Measurements from ENCODE around the gene CRISPLD2. TPM values are rescaled to one million over a fixed set of nuclear protein-coding genes. Genes with fewer than 3 reads are reported as not detected.

CRISPLD2 gene
- total and polyA plus RNA-seq, 10 of the 15 experiments (the other 5 are each of a cell fraction or from before 2014, with no cell fraction given), result 0.03 to 0.30 (median 0.08) TPM; not detected in 5

DNA sequence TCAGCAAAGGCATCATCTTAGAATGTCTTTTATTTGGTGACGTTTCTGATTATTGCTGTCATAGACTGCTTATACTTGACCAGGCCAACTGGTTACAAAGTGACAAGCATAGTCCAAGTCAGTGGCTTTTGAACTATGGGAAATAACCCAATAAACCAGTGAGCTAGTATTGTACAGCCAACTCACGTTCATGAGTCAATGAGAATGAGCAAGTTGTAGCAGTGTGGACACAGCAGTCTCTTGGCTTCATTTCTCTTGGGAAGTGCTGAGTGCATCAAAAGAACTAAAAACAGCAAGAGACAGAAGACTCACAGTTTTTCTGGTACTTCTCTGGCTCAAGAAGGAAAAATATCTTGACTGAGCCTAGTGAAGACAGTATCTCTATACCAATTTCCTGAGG, 36.9 kb upstream of the CRISPLD2 start:
- Histone ChIP-seq H3K27ac (ENCODE audit: control insufficient read depth, insufficient read depth) (no peak overlapping the region), H2AFZ (ENCODE audit: control insufficient read depth, low read depth, low read length) (no peak overlapping the region), H3K9ac (ENCODE audit: control insufficient read depth, insufficient read depth, low read length) (no peak overlapping the region), H3K36me3 (ENCODE audit: control insufficient read depth in 2 of 2, insufficient read depth in 2 of 2, low read length in 1 of 2) (peaks cover 6 to 12% of the 10 kb centered on the region in 2 experiments; a peak in 3 of 4 replicates), H3K4me1 (ENCODE audit: control insufficient read depth, insufficient read depth, low read length) (no peaks in the 10 kb centered on the region), H3K4me3 (no peak overlapping the region), H4K20me1 (ENCODE audit: control insufficient read depth, insufficient read depth) (no peaks in the 10 kb centered on the region), H3K9me3 (replicated peaks; ENCODE audit: control insufficient read depth, insufficient read depth, low read length) (no peaks in the 10 kb centered on the region), H3K27me3 (replicated peaks in 1 of 2; ENCODE audit: control insufficient read depth in 2 of 2, insufficient read depth in 2 of 2, low read length in 1 of 2) (no peaks in the 10 kb centered on the region), H3K79me2 (ENCODE audit: control insufficient read depth, insufficient read depth, low read length) (no peaks in the 10 kb centered on the region), H3K4me2 (ENCODE audit: control insufficient read depth, insufficient read depth) (no peak overlapping the region)
- TF ChIP-seq POU2F2 (IDR thresholded peaks at IDR 0.05; ENCODE audit: borderline replicate concordance, low read depth, low read length), result no peak
- TF ChIP-seq MTA2 (IDR thresholded peaks at IDR 0.05; ENCODE audit: low read depth), result no peak
- TF ChIP-seq BMI1 (IDR thresholded peaks at IDR 0.05; ENCODE audit: borderline replicate concordance), result no peak
- TF ChIP-seq, protein P1, sequence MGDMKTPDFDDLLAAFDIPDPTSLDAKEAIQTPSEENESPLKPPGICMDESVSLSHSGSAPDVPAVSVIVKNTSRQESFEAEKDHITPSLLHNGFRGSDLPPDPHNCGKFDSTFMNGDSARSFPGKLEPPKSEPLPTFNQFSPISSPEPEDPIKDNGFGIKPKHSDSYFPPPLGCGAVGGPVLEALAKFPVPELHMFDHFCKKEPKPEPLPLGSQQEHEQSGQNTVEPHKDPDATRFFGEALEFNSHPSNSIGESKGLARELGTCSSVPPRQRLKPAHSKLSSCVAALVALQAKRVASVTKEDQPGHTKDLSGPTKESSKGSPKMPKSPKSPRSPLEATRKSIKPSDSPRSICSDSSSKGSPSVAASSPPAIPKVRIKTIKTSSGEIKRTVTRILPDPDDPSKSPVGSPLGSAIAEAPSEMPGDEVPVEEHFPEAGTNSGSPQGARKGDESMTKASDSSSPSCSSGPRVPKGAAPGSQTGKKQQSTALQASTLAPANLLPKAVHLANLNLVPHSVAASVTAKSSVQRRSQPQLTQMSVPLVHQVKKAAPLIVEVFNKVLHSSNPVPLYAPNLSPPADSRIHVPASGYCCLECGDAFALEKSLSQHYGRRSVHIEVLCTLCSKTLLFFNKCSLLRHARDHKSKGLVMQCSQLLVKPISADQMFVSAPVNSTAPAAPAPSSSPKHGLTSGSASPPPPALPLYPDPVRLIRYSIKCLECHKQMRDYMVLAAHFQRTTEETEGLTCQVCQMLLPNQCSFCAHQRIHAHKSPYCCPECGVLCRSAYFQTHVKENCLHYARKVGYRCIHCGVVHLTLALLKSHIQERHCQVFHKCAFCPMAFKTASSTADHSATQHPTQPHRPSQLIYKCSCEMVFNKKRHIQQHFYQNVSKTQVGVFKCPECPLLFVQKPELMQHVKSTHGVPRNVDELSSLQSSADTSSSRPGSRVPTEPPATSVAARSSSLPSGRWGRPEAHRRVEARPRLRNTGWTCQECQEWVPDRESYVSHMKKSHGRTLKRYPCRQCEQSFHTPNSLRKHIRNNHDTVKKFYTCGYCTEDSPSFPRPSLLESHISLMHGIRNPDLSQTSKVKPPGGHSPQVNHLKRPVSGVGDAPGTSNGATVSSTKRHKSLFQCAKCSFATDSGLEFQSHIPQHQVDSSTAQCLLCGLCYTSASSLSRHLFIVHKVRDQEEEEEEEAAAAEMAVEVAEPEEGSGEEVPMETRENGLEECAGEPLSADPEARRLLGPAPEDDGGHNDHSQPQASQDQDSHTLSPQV (IDR thresholded peaks at IDR 0.05), result no peak
- TF ChIP-seq CHD1 (IDR thresholded peaks at IDR 0.05; ENCODE audit: low read depth, low read length), result no peak
- no peak for TF ChIP-seq ZNF622 (IDR thresholded peaks at IDR 0.05)
- TF ChIP-seq FOXK2 (IDR thresholded peaks at IDR 0.05), result no peak
- TF ChIP-seq TCF7 (IDR thresholded peaks at IDR 0.05; ENCODE audit: borderline replicate concordance), result no peak
- TF ChIP-seq CREB1 (IDR thresholded peaks at IDR 0.05; ENCODE audit: low read depth), result no peak
- TF ChIP-seq, protein P2, sequence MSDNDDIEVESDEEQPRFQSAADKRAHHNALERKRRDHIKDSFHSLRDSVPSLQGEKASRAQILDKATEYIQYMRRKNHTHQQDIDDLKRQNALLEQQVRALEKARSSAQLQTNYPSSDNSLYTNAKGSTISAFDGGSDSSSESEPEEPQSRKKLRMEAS (IDR thresholded peaks at IDR 0.05; ENCODE audit: low read depth, low read length), result no peak
- TF ChIP-seq, protein P3, sequence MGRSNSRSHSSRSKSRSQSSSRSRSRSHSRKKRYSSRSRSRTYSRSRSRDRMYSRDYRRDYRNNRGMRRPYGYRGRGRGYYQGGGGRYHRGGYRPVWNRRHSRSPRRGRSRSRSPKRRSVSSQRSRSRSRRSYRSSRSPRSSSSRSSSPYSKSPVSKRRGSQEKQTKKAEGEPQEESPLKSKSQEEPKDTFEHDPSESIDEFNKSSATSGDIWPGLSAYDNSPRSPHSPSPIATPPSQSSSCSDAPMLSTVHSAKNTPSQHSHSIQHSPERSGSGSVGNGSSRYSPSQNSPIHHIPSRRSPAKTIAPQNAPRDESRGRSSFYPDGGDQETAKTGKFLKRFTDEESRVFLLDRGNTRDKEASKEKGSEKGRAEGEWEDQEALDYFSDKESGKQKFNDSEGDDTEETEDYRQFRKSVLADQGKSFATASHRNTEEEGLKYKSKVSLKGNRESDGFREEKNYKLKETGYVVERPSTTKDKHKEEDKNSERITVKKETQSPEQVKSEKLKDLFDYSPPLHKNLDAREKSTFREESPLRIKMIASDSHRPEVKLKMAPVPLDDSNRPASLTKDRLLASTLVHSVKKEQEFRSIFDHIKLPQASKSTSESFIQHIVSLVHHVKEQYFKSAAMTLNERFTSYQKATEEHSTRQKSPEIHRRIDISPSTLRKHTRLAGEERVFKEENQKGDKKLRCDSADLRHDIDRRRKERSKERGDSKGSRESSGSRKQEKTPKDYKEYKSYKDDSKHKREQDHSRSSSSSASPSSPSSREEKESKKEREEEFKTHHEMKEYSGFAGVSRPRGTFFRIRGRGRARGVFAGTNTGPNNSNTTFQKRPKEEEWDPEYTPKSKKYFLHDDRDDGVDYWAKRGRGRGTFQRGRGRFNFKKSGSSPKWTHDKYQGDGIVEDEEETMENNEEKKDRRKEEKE (IDR thresholded peaks at IDR 0.05), result no peak
- WGBS (ENCODE audit: insufficient coverage, insufficient replicate concordance, low lambda C conversion rate, missing lambda C conversion rate), result 100% methylated on average over 2 of the region's 2 CpGs
- ChIA-PET CTCF (no interaction called here), POLR2A (no interaction called here), SMC1A (ENCODE audit: uncharacterized antibody, unreplicated experiment) (interaction anchor here (0.9 kb wide), 1 partner anchor 9 kb away, joined by 4 read pairs; no protein-coding TSS in a partner anchor), RAD21 (ENCODE audit: unreplicated experiment) (no interaction called here)
- no peak for ATAC-seq
- DNase-seq (ENCODE audit: low read depth, low spot score), result no peak
- in situ Hi-C loops (cut with MboI), result no loop called here
- intact Hi-C loops (cut with micrococcal nuclease; ENCODE audit: unreplicated experiment), result no loop called here
- FAIRE-seq, result no peak
- no TSS peak for BruUV-seq (replicated peaks)

Data from GM12878 (cell line).